ENCODE results near the gene CFAP46. TPM values are rescaled to one million over a fixed set of nuclear protein-coding genes. Genes with fewer than 3 reads are reported as not detected.

CFAP46 gene
- total RNA-seq, 1 donor from 2014 or later, result 10.9 TPM

DNA sequence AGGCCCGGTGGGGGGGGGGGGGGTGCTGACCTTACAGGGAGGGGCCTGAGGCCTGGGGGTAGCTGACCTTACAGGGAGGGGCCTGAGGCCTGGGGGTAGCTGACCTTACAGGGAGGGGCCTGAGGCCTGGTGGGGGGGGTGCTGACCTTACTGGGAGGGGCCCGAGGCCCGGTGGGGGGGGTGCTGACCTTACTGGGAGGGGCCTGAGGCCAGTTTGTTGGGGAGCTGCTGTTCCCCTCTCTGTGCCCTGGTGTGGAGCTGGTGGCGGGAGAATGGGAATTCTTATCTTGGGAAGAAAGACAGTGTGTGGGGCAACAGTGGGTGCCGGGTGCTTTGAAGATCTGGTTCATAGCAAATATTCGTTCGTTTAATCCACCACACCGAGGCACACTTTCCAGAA is 46.6 kb upstream of the CFAP46 start:
- Mint-ChIP-seq H3K4me3 (no peak overlapping the region), H3K27me3 (peaks cover 25% of the 10 kb centered on the region), H3K9me3 (no peaks in the 10 kb centered on the region), H3K4me1 (ENCODE audit: unreplicated experiment) (peaks cover 6% of the 10 kb centered on the region), H3K36me3 (no peaks in the 10 kb centered on the region), H3K27ac (no peak overlapping the region)
- no peak for DNase-seq (ENCODE audit: extremely low spot score, unreplicated experiment)
- no peak for TF ChIP-seq CTCF (conservative IDR thresholded peaks at IDR 0.05)

GRCh38 chr10:132987671-132988571 is 45.6 kb upstream of the CFAP46 start:
- H3K27ac Mint-ChIP-seq, result no peak overlapping the region

GRCh38 chr10:132986978-132987377 is 44.6 kb upstream of the CFAP46 start:
- Mint-ChIP-seq H3K27ac (no peak overlapping the region), H3K4me1 (ENCODE audit: unreplicated experiment) (peaks cover 6% of the 10 kb centered on the region), H3K27me3 (peaks cover 28% of the 10 kb centered on the region), H3K4me3 (no peak overlapping the region), H3K9me3 (no peaks in the 10 kb centered on the region), H3K36me3 (no peaks in the 10 kb centered on the region)
- no peak for DNase-seq (ENCODE audit: extremely low spot score, unreplicated experiment)
- no peak for TF ChIP-seq CTCF (conservative IDR thresholded peaks at IDR 0.05)

More at GRCh38 chr10:132987671-132988571, 45.6 kb upstream of the CFAP46 start:
- H3K27me3 Mint-ChIP-seq, result peaks cover 27% of the 10 kb centered on the region
- no peaks in the 10 kb centered on the region for H3K9me3 Mint-ChIP-seq
- H3K4me1 Mint-ChIP-seq (ENCODE audit: unreplicated experiment), result peaks cover 6% of the 10 kb centered on the region
- DNase-seq (ENCODE audit: extremely low spot score, unreplicated experiment), result no peak
- no peak overlapping the region for H3K4me3 Mint-ChIP-seq
- no peak for TF ChIP-seq CTCF (conservative IDR thresholded peaks at IDR 0.05)
- no peaks in the 10 kb centered on the region for H3K36me3 Mint-ChIP-seq

- Mint-ChIP-seq H3K9me3 (no peaks in the 10 kb centered on the region), H3K27me3 (peaks cover 31% of the 10 kb centered on the region), H3K27ac (no peak overlapping the region)
These were observed 44.2 kb upstream of the CFAP46 start for GRCh38 chr10:132986576-132986975.

DNA sequence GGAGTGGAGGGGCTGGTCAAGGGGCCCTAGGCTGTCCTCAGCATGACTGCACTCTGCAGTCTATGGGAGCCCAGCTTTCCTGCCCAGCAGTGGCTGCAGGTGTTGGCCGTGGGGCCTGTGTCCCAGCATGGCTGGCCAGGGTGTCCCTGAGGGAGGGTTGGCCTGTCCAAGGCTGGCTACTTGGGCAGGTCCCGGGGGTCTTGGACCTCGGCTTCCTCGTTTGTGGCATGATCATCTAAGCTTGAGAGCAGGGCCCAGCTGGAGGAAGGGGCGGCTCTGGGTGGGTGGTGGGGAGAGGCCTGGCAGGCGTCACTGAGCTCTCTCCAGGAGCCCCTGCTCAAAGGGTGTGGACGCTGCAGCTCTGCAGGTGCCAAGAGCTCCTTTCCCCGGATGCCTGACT is 43.7 kb upstream of the CFAP46 start:
- no peak overlapping the region for H3K4me3 Mint-ChIP-seq
- DNase-seq (ENCODE audit: extremely low spot score, unreplicated experiment), result no peak
- no peaks in the 10 kb centered on the region for H3K9me3 Mint-ChIP-seq
- no peak for TF ChIP-seq CTCF (conservative IDR thresholded peaks at IDR 0.05)
- H3K4me1 Mint-ChIP-seq (ENCODE audit: unreplicated experiment), result peaks cover 6% of the 10 kb centered on the region
- no peak overlapping the region for H3K27ac Mint-ChIP-seq
- peaks cover 31% of the 10 kb centered on the region for H3K27me3 Mint-ChIP-seq
- no peaks in the 10 kb centered on the region for H3K36me3 Mint-ChIP-seq

More at GRCh38 chr10:132986576-132986975, 44.2 kb upstream of the CFAP46 start:
- no peak for DNase-seq (ENCODE audit: extremely low spot score, unreplicated experiment)
- Mint-ChIP-seq H3K4me1 (ENCODE audit: unreplicated experiment) (peaks cover 6% of the 10 kb centered on the region), H3K36me3 (no peaks in the 10 kb centered on the region), H3K4me3 (no peak overlapping the region)
- no peak for TF ChIP-seq CTCF (conservative IDR thresholded peaks at IDR 0.05)

All from type B pancreatic cell (in vitro differentiated cells).